GM12891 (cell line): Measurements from ENCODE around the gene PRSS56.

Experiments
- POLR2A ChIP-seq: IDR thresholded peaks from 2 replicates; pipeline ENCODE4 v1.6.1; 2011; ENCODE audit warnings: low read depth, low read length, control low read depth
- POLR2AphosphoS5 ChIP-seq: IDR thresholded peaks from 2 replicates; pipeline ENCODE4 v1.6.1; 2011; ENCODE audit warnings: low read depth, low read length, control low read depth
- SPI1 ChIP-seq: IDR thresholded peaks from 2 replicates; pipeline ENCODE4 v1.6.1; 2011; ENCODE audit warnings: low read depth, low read length, control low read depth
- TAF1 ChIP-seq: IDR thresholded peaks from 2 replicates; pipeline ENCODE4 v1.6.1; 2011; ENCODE audit warnings: low read depth, low read length, control low read depth

DNA sequence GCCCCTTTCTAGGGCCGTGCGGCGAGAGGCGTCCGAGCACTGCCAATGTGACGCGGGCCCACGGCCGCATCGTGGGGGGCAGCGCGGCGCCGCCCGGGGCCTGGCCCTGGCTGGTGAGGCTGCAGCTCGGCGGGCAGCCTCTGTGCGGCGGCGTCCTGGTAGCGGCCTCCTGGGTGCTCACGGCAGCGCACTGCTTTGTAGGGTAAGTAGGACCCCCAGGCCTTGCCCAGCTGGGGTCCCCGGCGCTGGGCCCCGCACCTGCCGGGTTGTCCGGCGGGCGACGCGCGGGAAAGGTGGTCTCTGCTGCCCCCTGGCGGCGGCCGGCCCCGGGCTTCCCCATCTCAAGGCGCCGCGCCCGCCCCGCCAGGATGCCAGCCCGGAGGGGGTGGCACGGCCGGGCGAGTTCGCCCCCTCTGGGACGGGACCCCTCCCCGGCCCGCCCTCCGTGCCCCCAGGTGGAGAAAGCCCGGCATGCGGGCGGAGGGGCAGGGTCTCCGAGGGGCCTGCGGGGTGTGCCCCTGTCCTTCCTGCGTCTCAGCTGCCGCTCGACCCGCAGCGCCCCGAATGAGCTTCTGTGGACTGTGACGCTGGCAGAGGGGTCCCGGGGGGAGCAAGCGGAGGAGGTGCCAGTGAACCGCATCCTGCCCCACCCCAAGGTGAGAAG lies 1.9 kb downstream of the PRSS56 start:
- TF ChIP-seq POLR2A (no peak), TAF1 (no peak), POLR2AphosphoS5 (no peak), SPI1 (no peak)
